Measurements from ENCODE around the gene NHSL2. TPM values are rescaled to one million over a fixed set of nuclear protein-coding genes. Genes with fewer than 3 reads are reported as not detected.
A peak's percentile ranks its signal among the peaks of the same experiment; 100 is the strongest.

NHSL2 gene
- total RNA-seq, 2 donors from 2014 or later, result 5.5 to 9.3 TPM

DNA sequence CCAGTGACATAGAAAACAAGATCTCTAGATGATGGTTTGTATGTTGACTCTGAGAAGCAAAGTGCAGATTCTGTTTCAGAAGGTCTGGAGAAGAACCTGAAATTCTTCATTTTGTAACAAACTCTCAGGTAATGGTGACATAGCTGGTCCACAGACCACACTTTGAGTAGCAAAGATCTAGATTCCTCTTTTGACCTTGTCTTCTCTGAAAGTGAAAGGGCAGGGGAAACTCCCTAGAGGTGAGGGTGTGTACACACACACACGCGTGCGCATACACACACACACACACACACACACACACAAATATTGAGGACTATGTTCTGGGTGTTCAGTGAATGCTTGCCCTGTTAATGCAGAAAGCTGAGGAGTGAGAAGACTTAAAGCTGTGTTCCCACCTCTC, 110.1 kb downstream of the NHSL2 start:
- no peak overlapping the region for H3K27ac ChIP-seq
- H3K4me1 ChIP-seq, result no peaks in the 10 kb centered on the region
- no peaks in the 10 kb centered on the region for H3K36me3 ChIP-seq
- TF ChIP-seq, protein P1, sequence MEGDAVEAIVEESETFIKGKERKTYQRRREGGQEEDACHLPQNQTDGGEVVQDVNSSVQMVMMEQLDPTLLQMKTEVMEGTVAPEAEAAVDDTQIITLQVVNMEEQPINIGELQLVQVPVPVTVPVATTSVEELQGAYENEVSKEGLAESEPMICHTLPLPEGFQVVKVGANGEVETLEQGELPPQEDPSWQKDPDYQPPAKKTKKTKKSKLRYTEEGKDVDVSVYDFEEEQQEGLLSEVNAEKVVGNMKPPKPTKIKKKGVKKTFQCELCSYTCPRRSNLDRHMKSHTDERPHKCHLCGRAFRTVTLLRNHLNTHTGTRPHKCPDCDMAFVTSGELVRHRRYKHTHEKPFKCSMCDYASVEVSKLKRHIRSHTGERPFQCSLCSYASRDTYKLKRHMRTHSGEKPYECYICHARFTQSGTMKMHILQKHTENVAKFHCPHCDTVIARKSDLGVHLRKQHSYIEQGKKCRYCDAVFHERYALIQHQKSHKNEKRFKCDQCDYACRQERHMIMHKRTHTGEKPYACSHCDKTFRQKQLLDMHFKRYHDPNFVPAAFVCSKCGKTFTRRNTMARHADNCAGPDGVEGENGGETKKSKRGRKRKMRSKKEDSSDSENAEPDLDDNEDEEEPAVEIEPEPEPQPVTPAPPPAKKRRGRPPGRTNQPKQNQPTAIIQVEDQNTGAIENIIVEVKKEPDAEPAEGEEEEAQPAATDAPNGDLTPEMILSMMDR (IDR thresholded peaks at IDR 0.05), result no peak
- H3K9me3 ChIP-seq, result no peaks in the 10 kb centered on the region
- H3K4me3 ChIP-seq, result no peak overlapping the region
- no peak for DNase-seq (ENCODE audit: low spot score)
- no peaks in the 10 kb centered on the region for H3K27me3 ChIP-seq

GRCh38 chrX:72021975-72022374, 111.3 kb downstream of the NHSL2 start:
- H3K4me3 ChIP-seq, result no peak overlapping the region
- no peaks in the 10 kb centered on the region for H3K27me3 ChIP-seq
- H3K27ac ChIP-seq, result no peak overlapping the region
- no peaks in the 10 kb centered on the region for H3K36me3 ChIP-seq
- no peaks in the 10 kb centered on the region for H3K9me3 ChIP-seq
- TF ChIP-seq, protein P1 (IDR thresholded peaks at IDR 0.05), result peak in 1 of 2 donors; percentile 44
- H3K4me1 ChIP-seq, result no peaks in the 10 kb centered on the region
- peak; percentile 42 for DNase-seq (ENCODE audit: low spot score)

GRCh38 chrX:72023071-72023470, 112.4 kb downstream of the NHSL2 start:
- Histone ChIP-seq H3K4me3 (no peak overlapping the region), H3K27me3 (no peaks in the 10 kb centered on the region), H3K9me3 (no peaks in the 10 kb centered on the region), H3K27ac (no peak overlapping the region), H3K36me3 (no peaks in the 10 kb centered on the region), H3K4me1 (no peaks in the 10 kb centered on the region)
- TF ChIP-seq, protein P1 (IDR thresholded peaks at IDR 0.05), result no peak
- DNase-seq (ENCODE audit: low spot score), result no peak

DNA sequence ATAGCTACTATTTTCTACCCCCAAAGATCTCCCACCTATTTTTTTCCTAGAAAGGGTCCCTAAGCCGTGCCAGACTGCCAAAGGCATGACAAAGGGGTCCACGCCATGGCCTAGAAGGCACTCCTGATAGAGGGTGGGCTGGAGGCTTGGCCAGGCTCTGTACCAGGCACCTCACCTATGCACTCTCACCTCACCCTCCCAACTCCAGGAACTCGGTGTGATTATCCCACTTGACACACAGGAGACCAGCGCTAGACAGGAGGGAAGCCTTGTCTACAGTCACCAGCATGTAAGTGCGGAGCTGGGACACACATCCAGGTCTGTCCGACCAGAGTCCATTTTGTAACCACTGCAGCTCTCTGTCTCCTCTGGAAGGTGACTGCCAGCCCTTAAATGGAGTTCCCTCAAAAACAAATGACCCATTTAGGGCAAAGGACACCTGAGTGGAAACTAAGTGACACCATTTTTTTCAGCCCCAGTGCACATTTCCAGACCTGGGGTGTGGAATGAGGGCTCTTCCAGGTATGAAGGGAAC, 114.7 kb downstream of the NHSL2 start:
- H3K27me3 ChIP-seq, result no peaks in the 10 kb centered on the region
- H3K4me1 ChIP-seq, result no peaks in the 10 kb centered on the region
- no peaks in the 10 kb centered on the region for H3K36me3 ChIP-seq
- H3K4me3 ChIP-seq, result no peak overlapping the region
- H3K9me3 ChIP-seq, result no peaks in the 10 kb centered on the region
- peak; percentile 38 for DNase-seq (ENCODE audit: low spot score)
- TF ChIP-seq, protein P1 (IDR thresholded peaks at IDR 0.05), result no peak
- no peak overlapping the region for H3K27ac ChIP-seq

GRCh38 chrX:72026341-72027023, 115.8 kb downstream of the NHSL2 start:
- no peaks in the 10 kb centered on the region for H3K36me3 ChIP-seq
- H3K27me3 ChIP-seq, result no peaks in the 10 kb centered on the region
- no peaks in the 10 kb centered on the region for H3K9me3 ChIP-seq
- DNase-seq (ENCODE audit: low spot score), result peak; percentile 50
- no peak overlapping the region for H3K4me3 ChIP-seq
- H3K27ac ChIP-seq, result no peak overlapping the region
- no peaks in the 10 kb centered on the region for H3K4me1 ChIP-seq
- TF ChIP-seq, protein P1 (IDR thresholded peaks at IDR 0.05), result no peak
